GM23338 (cell line): ENCODE measurements around the gene APH1A. TPM values are rescaled to one million over a fixed set of nuclear protein-coding genes. Genes with fewer than 3 reads are reported as not detected.
A peak's percentile ranks its signal among the peaks of the same experiment; 100 is the strongest.
"Not testable (repeated sequence)": the region's sequence is repeated elsewhere in the genome, so short reads cannot be mapped to it uniquely, and the experiment has no call there.

ENCODE experiments used
- ATAC-seq: fragments of 200-7000 bp; cut with Tn5 transposase; 3 replicates; pipeline ENCODE4 v1.9.1; 2020
- DNase-seq: peaks from one replicate; pipeline ENCODE4 v3.0.0-alpha.2; 2015; ENCODE audit warnings: low spot score
- H2AFZ ChIP-seq: fragments of 200-600 bp; sonication (generic); 2 replicates; pipeline ENCODE4 v1.8.0; 2016; ENCODE audit warnings: antibody characterized with exemption, mild to moderate bottlenecking, moderate library complexity
- H3F3A ChIP-seq: fragments of 200-600 bp; sonication (generic); replicated peaks from 2 replicates; pipeline ENCODE4 v1.8.0; 2017; ENCODE audit warnings: antibody characterized with exemption, mixed run types, low read depth
- H3K27ac ChIP-seq: fragments of 200-600 bp; sonication (generic); 2 replicates; pipeline ENCODE4 v1.6.1; 2016; ENCODE audit warnings: low read depth
- H3K27me3 ChIP-seq: fragments of 200-600 bp; sonication (generic); 2 replicates; pipeline ENCODE4 v1.8.0; 2016; ENCODE audit warnings: mild to moderate bottlenecking, mixed run types, moderate library complexity; ENCODE audit not compliant: insufficient read depth
- H3K36me3 ChIP-seq: fragments of 200-600 bp; sonication (generic); 2 replicates; pipeline ENCODE4 v1.8.0; 2016; ENCODE audit warnings: mild to moderate bottlenecking; ENCODE audit not compliant: insufficient read depth
- H3K4me1 ChIP-seq: fragments of 200-600 bp; sonication (generic); 2 replicates; pipeline ENCODE4 v1.8.0; 2016; ENCODE audit warnings: mild to moderate bottlenecking, moderate library complexity; ENCODE audit not compliant: insufficient read depth
- H3K4me2 ChIP-seq: fragments of 200-600 bp; sonication (generic); 2 replicates; pipeline ENCODE4 v1.7.1; 2017; ENCODE audit warnings: mixed run types
- H3K4me3 ChIP-seq: fragments of 200-600 bp; sonication (generic); 2 replicates; pipeline ENCODE4 v1.6.1; 2016; ENCODE audit warnings: mixed run types
- H3K79me2 ChIP-seq: fragments of 200-600 bp; sonication (generic); replicated peaks from 2 replicates; pipeline ENCODE4 v1.8.0; 2017; ENCODE audit warnings: mild to moderate bottlenecking; ENCODE audit not compliant: insufficient read depth
- H3K9me2 ChIP-seq: fragments of 200-600 bp; sonication (generic); 2 replicates; pipeline ENCODE4 v1.8.0; 2017; ENCODE audit not compliant: insufficient read depth
- H4K20me1 ChIP-seq: fragments of 200-600 bp; sonication (generic); replicated peaks from 2 replicates; pipeline ENCODE4 v1.8.0; 2017; ENCODE audit warnings: mild to moderate bottlenecking; ENCODE audit not compliant: insufficient read depth
- H3K27ac Mint-ChIP-seq: 2 replicates; pipeline ENCODE4 v1.8.0; 2020; ENCODE audit warnings: inconsistent platforms, mild to moderate bottlenecking, moderate library complexity, mixed read lengths
- H3K27me3 Mint-ChIP-seq: 3 replicates; pipeline ENCODE4 v1.8.0; 2022; ENCODE audit warnings: low read depth, mild to moderate bottlenecking, moderate library complexity, mixed read lengths, inconsistent platforms; ENCODE audit not compliant: insufficient read depth, poor library complexity
- H3K36me3 Mint-ChIP-seq: 3 replicates; pipeline ENCODE4 v1.8.0; 2021; ENCODE audit warnings: low read depth, mild to moderate bottlenecking, inconsistent platforms, moderate library complexity, mixed read lengths
- H3K4me1 Mint-ChIP-seq: 3 replicates; pipeline ENCODE4 v1.8.0; 2020; ENCODE audit warnings: mild to moderate bottlenecking, inconsistent platforms, mixed read lengths
- H3K4me3 Mint-ChIP-seq: 3 replicates; pipeline ENCODE4 v1.8.0; 2021; ENCODE audit warnings: moderate library complexity, mild to moderate bottlenecking, inconsistent platforms, mixed read lengths
- H3K9me3 Mint-ChIP-seq: 3 replicates; pipeline ENCODE4 v1.8.0; 2020; ENCODE audit warnings: moderate library complexity, mild to moderate bottlenecking, inconsistent platforms, mixed read lengths
- CREB1 ChIP-seq: fragments of 250-450 bp; sonication (Bioruptor Pico); IDR thresholded peaks from 2 replicates; pipeline ENCODE4 v1.5.0; 2020; ENCODE audit warnings: low read depth, mild to moderate bottlenecking, moderate library complexity
- ETS1 ChIP-seq: IDR thresholded peaks from 2 replicates; pipeline ENCODE4 v1.6.1; 2016; ENCODE audit warnings: antibody characterized with exemption
- EZH2 ChIP-seq: fragments of 200-600 bp; sonication (generic); IDR thresholded peaks from one replicate; pipeline ENCODE4 v1.8.0; 2017; ENCODE audit warnings: antibody characterized with exemption, mild to moderate bottlenecking, low read depth; ENCODE audit not compliant: unreplicated experiment
- EZH2phosphoT487 ChIP-seq: fragments of 200-600 bp; sonication (generic); IDR thresholded peaks from one replicate; pipeline ENCODE4 v1.8.1; 2018; ENCODE audit warnings: antibody characterized with exemption; ENCODE audit not compliant: unreplicated experiment
- JUNB ChIP-seq: IDR thresholded peaks from one replicate; pipeline ENCODE4 v1.6.1; 2016; ENCODE audit warnings: antibody characterized with exemption; ENCODE audit not compliant: unreplicated experiment
- NANOG ChIP-seq: IDR thresholded peaks from 2 replicates; pipeline ENCODE4 v1.6.1; 2016; ENCODE audit warnings: antibody characterized with exemption, borderline replicate concordance
- POLR2AphosphoS5 ChIP-seq: IDR thresholded peaks from 2 replicates; pipeline ENCODE4 v1.6.1; 2016; ENCODE audit warnings: antibody characterized with exemption, low read depth
- STAT1 ChIP-seq: IDR thresholded peaks from one replicate; pipeline ENCODE4 v1.6.1; 2016; ENCODE audit warnings: antibody characterized with exemption; ENCODE audit not compliant: unreplicated experiment
- ZNF114 ChIP-seq: fragments of 250-450 bp; sonication (Bioruptor Pico); IDR thresholded peaks from 2 replicates; pipeline ENCODE4 v1.5.0; 2020; ENCODE audit warnings: mild to moderate bottlenecking, moderate library complexity
- ZNF331 ChIP-seq: fragments of 250-450 bp; sonication (Bioruptor Pico); IDR thresholded peaks from 2 replicates; pipeline ENCODE4 v1.5.0; 2020; ENCODE audit warnings: low read depth, mild to moderate bottlenecking, moderate library complexity
- polyA plus RNA-seq: library from polyadenylated mRNA; unstranded; fragments of >200 nt; fragmentation: Nextera tagmentation; extraction: Ambion mirVana; gene quantifications from 2 replicates; pipeline ENCODE4 v1.2.1, GENCODE V29; 2016
- total RNA-seq: library from RNA; depleted of rRNA; stranded (reverse); fragments of >200 nt; shearing (Covaris generic); gene quantifications from 2 replicates; pipeline ENCODE4 v1.2.3, GENCODE V29; 2014
- TF ChIP-seq, protein P1 (sequence below): fragments of 250-450 bp; sonication (Bioruptor Pico); IDR thresholded peaks from 2 replicates; pipeline ENCODE4 v1.5.0; 2020; ENCODE audit warnings: mild to moderate bottlenecking, moderate library complexity
- TF ChIP-seq, protein P2 (sequence below), 2 experiments: fragments of 200-600 bp in 1 of 2; sonication (generic) in 1 of 2; conservative IDR thresholded peaks; 2 replicates each; pipeline versions ENCODE4 v1.5.1 to v1.6.1; 2016 to 2017; ENCODE audit warnings: antibody characterized with exemption in 2 of 2, low read depth in 2 of 2, mild to moderate bottlenecking in 2 of 2, moderate library complexity in 1 of 2

APH1A gene
- total and polyA plus RNA-seq, 2 experiments from 2014 or later = 17.7 to 82.7 TPM

DNA sequence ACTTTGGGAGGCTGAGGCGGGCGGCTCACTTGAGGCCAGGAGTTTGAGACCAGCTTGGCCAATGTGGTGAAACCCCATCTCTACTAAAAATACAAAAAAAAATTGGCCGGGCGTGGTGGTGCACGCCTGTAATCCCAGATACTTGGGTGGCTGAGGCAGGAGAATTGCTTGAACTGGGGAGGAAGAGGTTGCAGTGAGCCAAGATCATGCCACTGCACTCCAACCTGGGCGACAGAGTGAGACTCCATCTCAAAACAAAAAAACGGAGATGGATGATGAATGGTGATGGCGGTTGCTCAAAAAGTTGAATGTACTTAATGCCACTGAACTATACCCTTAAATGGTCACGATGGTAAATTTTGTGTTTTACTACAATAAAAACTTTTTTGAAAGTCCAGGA is 39.8 kb upstream of the APH1A start:
- H3K27me3 ChIP-seq, H3K4me1 Mint-ChIP-seq, H3K4me2 ChIP-seq, H2AFZ ChIP-seq, H3K27ac Mint-ChIP-seq, H3K4me3 Mint-ChIP-seq, ATAC-seq, H3K27ac ChIP-seq, H3K27me3 Mint-ChIP-seq, H3K9me2 ChIP-seq, H3K79me2 ChIP-seq, H3K9me3 Mint-ChIP-seq, DNase-seq, H3K4me1 ChIP-seq, H3K4me3 ChIP-seq: not testable (repeated sequence)
- H3K36me3 Mint-ChIP-seq = peaks cover 54% of the 10 kb centered on the region
- H3K36me3 ChIP-seq = peaks cover 14% of the 10 kb centered on the region
- peaks cover 10% of the 10 kb centered on the region for H3F3A ChIP-seq
- peaks cover 11% of the 10 kb centered on the region; the same call in 1 of the 2 replicates for H4K20me1 ChIP-seq

DNA sequence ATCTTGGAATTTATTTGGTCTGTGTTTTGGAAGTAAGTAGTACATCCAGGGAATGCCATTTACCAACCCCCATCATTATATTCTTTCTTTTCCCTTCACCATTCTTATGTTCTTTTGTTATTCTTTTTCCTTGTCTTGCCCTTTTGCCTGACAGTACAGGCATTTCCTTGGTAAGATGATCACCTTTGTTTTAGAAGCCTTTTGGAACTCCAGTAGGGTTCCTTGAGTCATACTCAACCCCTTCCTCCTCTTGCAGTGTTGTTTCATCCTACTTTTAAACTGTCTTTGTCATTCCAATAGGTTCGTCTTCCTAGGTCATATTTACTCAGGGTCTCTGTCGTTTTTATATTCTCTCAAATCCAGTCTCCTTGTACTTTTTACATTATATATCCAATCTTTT is 34.1 kb upstream of the APH1A start:
- no peaks in the 10 kb centered on the region for H3K27me3 ChIP-seq
- peaks cover 10% of the 10 kb centered on the region for H3F3A ChIP-seq
- H3K36me3 ChIP-seq = peaks cover 24% of the 10 kb centered on the region
- Mint-ChIP-seq H3K4me1 (peaks cover 28% of the 10 kb centered on the region), H3K27ac (peak overlapping the region; percentile 73), H3K27me3 (no peaks in the 10 kb centered on the region), H3K4me3 (peak overlapping the region; percentile 49), H3K36me3 (peaks cover 91% of the 10 kb centered on the region), H3K9me3 (no peaks in the 10 kb centered on the region)
- DNase-seq = peak; percentile 45
- peaks cover 16% of the 10 kb centered on the region for H4K20me1 ChIP-seq
- H3K4me1 ChIP-seq = peaks cover 25% of the 10 kb centered on the region
- no peak overlapping the region for H2AFZ ChIP-seq
- H3K4me2 ChIP-seq = peak overlapping the region; percentile 48
- H3K4me3 ChIP-seq = peak overlapping the region; percentile 27; the same call in 1 of the 2 replicates
- peaks cover 34% of the 10 kb centered on the region for H3K79me2 ChIP-seq
- no peaks in the 10 kb centered on the region for H3K9me2 ChIP-seq
- ATAC-seq = peak; percentile 74
- peak overlapping the region; percentile 65 for H3K27ac ChIP-seq
- TF ChIP-seq NANOG = no peak
- no peak for TF ChIP-seq STAT1
- no peak for TF ChIP-seq EZH2
- no peak for TF ChIP-seq ETS1
- no peak for TF ChIP-seq CREB1
- TF ChIP-seq ZNF331 = no peak
- TF ChIP-seq, protein P1, sequence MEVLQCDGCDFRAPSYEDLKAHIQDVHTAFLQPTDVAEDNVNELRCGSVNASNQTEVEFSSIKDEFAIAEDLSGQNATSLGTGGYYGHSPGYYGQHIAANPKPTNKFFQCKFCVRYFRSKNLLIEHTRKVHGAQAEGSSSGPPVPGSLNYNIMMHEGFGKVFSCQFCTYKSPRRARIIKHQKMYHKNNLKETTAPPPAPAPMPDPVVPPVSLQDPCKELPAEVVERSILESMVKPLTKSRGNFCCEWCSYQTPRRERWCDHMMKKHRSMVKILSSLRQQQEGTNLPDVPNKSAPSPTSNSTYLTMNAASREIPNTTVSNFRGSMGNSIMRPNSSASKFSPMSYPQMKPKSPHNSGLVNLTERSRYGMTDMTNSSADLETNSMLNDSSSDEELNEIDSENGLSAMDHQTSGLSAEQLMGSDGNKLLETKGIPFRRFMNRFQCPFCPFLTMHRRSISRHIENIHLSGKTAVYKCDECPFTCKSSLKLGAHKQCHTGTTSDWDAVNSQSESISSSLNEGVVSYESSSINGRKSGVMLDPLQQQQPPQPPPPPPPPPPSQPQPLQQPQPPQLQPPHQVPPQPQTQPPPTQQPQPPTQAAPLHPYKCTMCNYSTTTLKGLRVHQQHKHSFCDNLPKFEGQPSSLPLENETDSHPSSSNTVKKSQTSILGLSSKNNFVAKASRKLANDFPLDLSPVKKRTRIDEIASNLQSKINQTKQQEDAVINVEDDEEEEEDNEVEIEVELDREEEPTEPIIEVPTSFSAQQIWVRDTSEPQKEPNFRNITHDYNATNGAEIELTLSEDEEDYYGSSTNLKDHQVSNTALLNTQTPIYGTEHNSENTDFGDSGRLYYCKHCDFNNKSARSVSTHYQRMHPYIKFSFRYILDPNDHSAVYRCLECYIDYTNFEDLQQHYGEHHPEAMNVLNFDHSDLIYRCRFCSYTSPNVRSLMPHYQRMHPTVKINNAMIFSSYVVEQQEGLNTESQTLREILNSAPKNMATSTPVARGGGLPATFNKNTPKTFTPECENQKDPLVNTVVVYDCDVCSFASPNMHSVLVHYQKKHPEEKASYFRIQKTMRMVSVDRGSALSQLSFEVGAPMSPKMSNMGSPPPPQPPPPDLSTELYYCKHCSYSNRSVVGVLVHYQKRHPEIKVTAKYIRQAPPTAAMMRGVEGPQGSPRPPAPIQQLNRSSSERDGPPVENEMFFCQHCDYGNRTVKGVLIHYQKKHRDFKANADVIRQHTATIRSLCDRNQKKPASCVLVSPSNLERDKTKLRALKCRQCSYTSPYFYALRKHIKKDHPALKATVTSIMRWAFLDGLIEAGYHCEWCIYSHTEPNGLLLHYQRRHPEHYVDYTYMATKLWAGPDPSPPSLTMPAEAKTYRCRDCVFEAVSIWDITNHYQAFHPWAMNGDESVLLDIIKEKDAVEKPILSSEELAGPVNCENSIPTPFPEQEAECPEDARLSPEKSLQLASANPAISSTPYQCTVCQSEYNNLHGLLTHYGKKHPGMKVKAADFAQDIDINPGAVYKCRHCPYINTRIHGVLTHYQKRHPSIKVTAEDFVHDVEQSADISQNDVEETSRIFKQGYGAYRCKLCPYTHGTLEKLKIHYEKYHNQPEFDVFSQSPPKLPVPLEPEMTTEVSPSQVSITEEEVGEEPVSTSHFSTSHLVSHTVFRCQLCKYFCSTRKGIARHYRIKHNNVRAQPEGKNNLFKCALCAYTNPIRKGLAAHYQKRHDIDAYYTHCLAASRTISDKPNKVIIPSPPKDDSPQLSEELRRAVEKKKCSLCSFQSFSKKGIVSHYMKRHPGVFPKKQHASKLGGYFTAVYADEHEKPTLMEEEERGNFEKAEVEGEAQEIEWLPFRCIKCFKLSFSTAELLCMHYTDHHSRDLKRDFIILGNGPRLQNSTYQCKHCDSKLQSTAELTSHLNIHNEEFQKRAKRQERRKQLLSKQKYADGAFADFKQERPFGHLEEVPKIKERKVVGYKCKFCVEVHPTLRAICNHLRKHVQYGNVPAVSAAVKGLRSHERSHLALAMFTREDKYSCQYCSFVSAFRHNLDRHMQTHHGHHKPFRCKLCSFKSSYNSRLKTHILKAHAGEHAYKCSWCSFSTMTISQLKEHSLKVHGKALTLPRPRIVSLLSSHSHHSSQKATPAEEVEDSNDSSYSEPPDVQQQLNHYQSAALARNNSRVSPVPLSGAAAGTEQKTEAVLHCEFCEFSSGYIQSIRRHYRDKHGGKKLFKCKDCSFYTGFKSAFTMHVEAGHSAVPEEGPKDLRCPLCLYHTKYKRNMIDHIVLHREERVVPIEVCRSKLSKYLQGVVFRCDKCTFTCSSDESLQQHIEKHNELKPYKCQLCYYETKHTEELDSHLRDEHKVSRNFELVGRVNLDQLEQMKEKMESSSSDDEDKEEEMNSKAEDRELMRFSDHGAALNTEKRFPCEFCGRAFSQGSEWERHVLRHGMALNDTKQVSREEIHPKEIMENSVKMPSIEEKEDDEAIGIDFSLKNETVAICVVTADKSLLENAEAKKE = no peak
- TF ChIP-seq JUNB = no peak
- TF ChIP-seq EZH2phosphoT487 = no peak
- TF ChIP-seq POLR2AphosphoS5 = no peak
- no peak for TF ChIP-seq ZNF114 (CRISPR knock-in tag)
- TF ChIP-seq, protein P2, sequence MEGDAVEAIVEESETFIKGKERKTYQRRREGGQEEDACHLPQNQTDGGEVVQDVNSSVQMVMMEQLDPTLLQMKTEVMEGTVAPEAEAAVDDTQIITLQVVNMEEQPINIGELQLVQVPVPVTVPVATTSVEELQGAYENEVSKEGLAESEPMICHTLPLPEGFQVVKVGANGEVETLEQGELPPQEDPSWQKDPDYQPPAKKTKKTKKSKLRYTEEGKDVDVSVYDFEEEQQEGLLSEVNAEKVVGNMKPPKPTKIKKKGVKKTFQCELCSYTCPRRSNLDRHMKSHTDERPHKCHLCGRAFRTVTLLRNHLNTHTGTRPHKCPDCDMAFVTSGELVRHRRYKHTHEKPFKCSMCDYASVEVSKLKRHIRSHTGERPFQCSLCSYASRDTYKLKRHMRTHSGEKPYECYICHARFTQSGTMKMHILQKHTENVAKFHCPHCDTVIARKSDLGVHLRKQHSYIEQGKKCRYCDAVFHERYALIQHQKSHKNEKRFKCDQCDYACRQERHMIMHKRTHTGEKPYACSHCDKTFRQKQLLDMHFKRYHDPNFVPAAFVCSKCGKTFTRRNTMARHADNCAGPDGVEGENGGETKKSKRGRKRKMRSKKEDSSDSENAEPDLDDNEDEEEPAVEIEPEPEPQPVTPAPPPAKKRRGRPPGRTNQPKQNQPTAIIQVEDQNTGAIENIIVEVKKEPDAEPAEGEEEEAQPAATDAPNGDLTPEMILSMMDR (conservative IDR thresholded peaks at IDR 0.05; ENCODE audit: low read depth in 2 of 2) = no peak
